ENCODE results near the gene MRPL19.

The MRPL19 gene

DNA sequence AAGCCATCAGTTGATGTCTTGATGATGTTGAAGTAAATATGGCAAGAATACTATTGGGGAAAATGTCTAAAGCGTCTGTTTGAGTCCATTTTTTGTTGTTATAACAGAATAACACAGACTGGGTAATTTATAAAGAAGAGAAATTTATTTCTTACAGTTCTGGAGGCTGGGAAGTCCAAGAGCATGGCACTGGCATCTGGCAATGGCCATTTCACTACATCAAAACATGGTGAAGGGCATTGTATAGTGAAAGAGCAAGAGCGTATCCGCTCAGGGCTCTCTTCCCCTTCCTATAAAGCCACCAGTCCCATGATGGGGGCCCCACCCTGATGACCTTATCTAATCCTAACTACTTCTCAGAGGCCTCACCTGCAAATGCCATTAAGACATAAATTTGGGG, 29.6 kb upstream of the MRPL19 start:
- H3K4me3 ChIP-seq (IDR thresholded peaks at IDR 0.05; ENCODE audit: insufficient read depth, low read depth, low read length): no peak overlapping the region
- H3K36me3 ChIP-seq (ENCODE audit: insufficient read depth): no peaks in the 10 kb centered on the region
- H3K4me2 ChIP-seq: no peak overlapping the region
- no peaks in the 10 kb centered on the region for H3K4me1 ChIP-seq (ENCODE audit: low read depth, poor library complexity, severe bottlenecking)
- H2AFZ ChIP-seq (ENCODE audit: low read depth): no peak overlapping the region
- no peak overlapping the region for H3K9ac ChIP-seq
- TF ChIP-seq, protein P1, sequence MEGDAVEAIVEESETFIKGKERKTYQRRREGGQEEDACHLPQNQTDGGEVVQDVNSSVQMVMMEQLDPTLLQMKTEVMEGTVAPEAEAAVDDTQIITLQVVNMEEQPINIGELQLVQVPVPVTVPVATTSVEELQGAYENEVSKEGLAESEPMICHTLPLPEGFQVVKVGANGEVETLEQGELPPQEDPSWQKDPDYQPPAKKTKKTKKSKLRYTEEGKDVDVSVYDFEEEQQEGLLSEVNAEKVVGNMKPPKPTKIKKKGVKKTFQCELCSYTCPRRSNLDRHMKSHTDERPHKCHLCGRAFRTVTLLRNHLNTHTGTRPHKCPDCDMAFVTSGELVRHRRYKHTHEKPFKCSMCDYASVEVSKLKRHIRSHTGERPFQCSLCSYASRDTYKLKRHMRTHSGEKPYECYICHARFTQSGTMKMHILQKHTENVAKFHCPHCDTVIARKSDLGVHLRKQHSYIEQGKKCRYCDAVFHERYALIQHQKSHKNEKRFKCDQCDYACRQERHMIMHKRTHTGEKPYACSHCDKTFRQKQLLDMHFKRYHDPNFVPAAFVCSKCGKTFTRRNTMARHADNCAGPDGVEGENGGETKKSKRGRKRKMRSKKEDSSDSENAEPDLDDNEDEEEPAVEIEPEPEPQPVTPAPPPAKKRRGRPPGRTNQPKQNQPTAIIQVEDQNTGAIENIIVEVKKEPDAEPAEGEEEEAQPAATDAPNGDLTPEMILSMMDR (conservative IDR thresholded peaks at IDR 0.05; ENCODE audit: low read depth, low read length): no peak
- no peak overlapping the region for H3K27ac ChIP-seq
- H3K27me3 ChIP-seq (ENCODE audit: insufficient read depth, low read depth): no peaks in the 10 kb centered on the region
- no peaks in the 10 kb centered on the region for H4K20me1 ChIP-seq (ENCODE audit: insufficient read depth)
- H3K79me2 ChIP-seq (ENCODE audit: insufficient read depth, low read depth): no peaks in the 10 kb centered on the region

GRCh38 chr2:75619956-75620740, 26.4 kb upstream of the MRPL19 start:
- Histone ChIP-seq H4K20me1 (ENCODE audit: insufficient read depth) (no peaks in the 10 kb centered on the region), H3K27ac (no peak overlapping the region), H3K79me2 (ENCODE audit: insufficient read depth, low read depth) (no peaks in the 10 kb centered on the region), H3K4me1 (ENCODE audit: low read depth, poor library complexity, severe bottlenecking) (no peaks in the 10 kb centered on the region), H2AFZ (ENCODE audit: low read depth) (no peak overlapping the region), H3K9ac (no peak overlapping the region), H3K4me3 (IDR thresholded peaks at IDR 0.05; ENCODE audit: insufficient read depth, low read depth, low read length) (no peak overlapping the region), H3K27me3 (ENCODE audit: insufficient read depth, low read depth) (no peaks in the 10 kb centered on the region), H3K4me2 (no peak overlapping the region), H3K36me3 (ENCODE audit: insufficient read depth) (no peaks in the 10 kb centered on the region)
- TF ChIP-seq, protein P1 (conservative IDR thresholded peaks at IDR 0.05; ENCODE audit: low read depth, low read length): no peak

- TF ChIP-seq, protein P1 (conservative IDR thresholded peaks at IDR 0.05; ENCODE audit: low read depth, low read length): no peak
- Histone ChIP-seq H3K79me2 (ENCODE audit: insufficient read depth, low read depth) (no peaks in the 10 kb centered on the region), H3K4me1 (ENCODE audit: low read depth, poor library complexity, severe bottlenecking) (no peaks in the 10 kb centered on the region), H3K4me3 (IDR thresholded peaks at IDR 0.05; ENCODE audit: insufficient read depth, low read depth, low read length) (no peak overlapping the region), H3K27me3 (ENCODE audit: insufficient read depth, low read depth) (no peaks in the 10 kb centered on the region), H4K20me1 (ENCODE audit: insufficient read depth) (no peaks in the 10 kb centered on the region), H3K36me3 (ENCODE audit: insufficient read depth) (no peaks in the 10 kb centered on the region), H3K4me2 (no peak overlapping the region), H3K9ac (no peak overlapping the region), H3K27ac (no peak overlapping the region), H2AFZ (ENCODE audit: low read depth) (no peak overlapping the region)
Measured at GRCh38 chr2:75621228-75621627, 25.4 kb upstream of the MRPL19 start.

DNA sequence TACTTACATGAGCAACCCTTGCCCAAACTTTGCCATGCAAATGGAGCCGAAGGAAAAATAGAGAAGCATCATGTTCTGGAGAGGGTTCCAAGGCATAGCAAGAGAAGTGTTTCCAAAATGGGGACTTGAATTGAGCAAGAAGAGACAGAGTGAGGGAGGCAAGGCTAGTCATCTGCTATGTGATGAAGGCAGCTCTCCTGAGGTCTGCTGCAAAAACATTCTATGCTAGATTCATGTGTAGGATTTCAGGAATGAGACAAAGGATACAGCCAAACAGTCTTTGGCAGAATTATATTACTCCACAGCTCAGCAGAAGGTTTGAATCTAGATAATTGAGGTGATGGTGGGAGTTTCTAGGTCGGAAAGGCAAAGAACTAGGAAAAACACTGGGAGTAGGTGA, 24.1 kb upstream of the MRPL19 start:
- Histone ChIP-seq H3K4me1 (ENCODE audit: low read depth, poor library complexity, severe bottlenecking) (no peaks in the 10 kb centered on the region), H2AFZ (ENCODE audit: low read depth) (no peak overlapping the region), H3K9ac (no peak overlapping the region), H3K36me3 (ENCODE audit: insufficient read depth) (no peaks in the 10 kb centered on the region), H3K79me2 (ENCODE audit: insufficient read depth, low read depth) (no peaks in the 10 kb centered on the region), H3K4me2 (no peak overlapping the region), H3K27ac (no peak overlapping the region), H3K4me3 (IDR thresholded peaks at IDR 0.05; ENCODE audit: insufficient read depth, low read depth, low read length) (no peak overlapping the region), H4K20me1 (ENCODE audit: insufficient read depth) (no peaks in the 10 kb centered on the region), H3K27me3 (ENCODE audit: insufficient read depth, low read depth) (no peaks in the 10 kb centered on the region)
- TF ChIP-seq, protein P1 (conservative IDR thresholded peaks at IDR 0.05; ENCODE audit: low read depth, low read length): no peak
